Measurements from ENCODE around the gene MEAK7.

MEAK7 gene

GRCh38 chr16:84511831-84512230 lies 7.4 kb upstream of the MEAK7 start:
- H2BK120ac ChIP-seq (ENCODE audit: low read depth, low read length), result no peak overlapping the region
- no peak overlapping the region for H4K8ac ChIP-seq (ENCODE audit: low read depth, low read length)
- no peak overlapping the region for H2BK5ac ChIP-seq (ENCODE audit: low read length)
- H3K4me2 ChIP-seq (ENCODE audit: insufficient read depth, low read length, poor library complexity, severe bottlenecking), result no peak overlapping the region
- H3K27ac ChIP-seq (replicated peaks; ENCODE audit: low read length), result no peak overlapping the region
- H3K9me3 ChIP-seq (replicated peaks in 1 of 2; ENCODE audit: control insufficient read depth in 2 of 2, insufficient read depth in 1 of 2, low read depth in 1 of 2, low read length in 2 of 2), result no peaks in the 10 kb centered on the region
- no peak overlapping the region for H3K4ac ChIP-seq (ENCODE audit: low read length)
- no peak overlapping the region for H3K14ac ChIP-seq (ENCODE audit: low read length)
- no peak overlapping the region for H3K23ac ChIP-seq (ENCODE audit: low read depth, low read length, poor library complexity)
- H3K4me3 ChIP-seq (ENCODE audit: low read length in 2 of 2), result no peak overlapping the region
- no peak overlapping the region for H2AK5ac ChIP-seq (ENCODE audit: low read depth, low read length)
- H2AFZ ChIP-seq (ENCODE audit: low read length), result no peak overlapping the region
- WGBS, 2 donors (ENCODE audit: extremely low coverage in 2 of 2, insufficient read length in 2 of 2, insufficient replicate concordance in 1 of 2), result no CpG with 5 or more reads among the region's 13 CpGs
- peaks cover 16 to 42% of the 10 kb centered on the region in 2 donors for H3K4me1 ChIP-seq (ENCODE audit: control insufficient read depth in 2 of 2, insufficient read depth in 1 of 2, low read depth in 1 of 2, low read length in 2 of 2)
- H3K79me1 ChIP-seq (ENCODE audit: low read depth, low read length), result no peaks in the 10 kb centered on the region
- H2BK15ac ChIP-seq (ENCODE audit: low read length), result no peak overlapping the region
- no peaks in the 10 kb centered on the region for H3K27me3 ChIP-seq (ENCODE audit: control insufficient read depth in 3 of 3, insufficient read depth in 3 of 3, low read depth in 1 of 3, low read length in 3 of 3)
- no peak for DNase-seq (ENCODE audit: low spot score)
- H2BK12ac ChIP-seq (ENCODE audit: low read length), result peak overlapping the region; percentile 52
- H3K36me3 ChIP-seq (replicated peaks in 1 of 2; ENCODE audit: control insufficient read depth in 2 of 2, insufficient read depth in 2 of 2, low read length in 2 of 2), result no peaks in the 10 kb centered on the region
- H4K91ac ChIP-seq (ENCODE audit: low read depth, low read length, poor library complexity), result no peak overlapping the region
- H3K18ac ChIP-seq (ENCODE audit: low read length), result peak overlapping the region; percentile 61
- no peak overlapping the region for H3K9ac ChIP-seq (ENCODE audit: low read depth, low read length, poor library complexity)

DNA sequence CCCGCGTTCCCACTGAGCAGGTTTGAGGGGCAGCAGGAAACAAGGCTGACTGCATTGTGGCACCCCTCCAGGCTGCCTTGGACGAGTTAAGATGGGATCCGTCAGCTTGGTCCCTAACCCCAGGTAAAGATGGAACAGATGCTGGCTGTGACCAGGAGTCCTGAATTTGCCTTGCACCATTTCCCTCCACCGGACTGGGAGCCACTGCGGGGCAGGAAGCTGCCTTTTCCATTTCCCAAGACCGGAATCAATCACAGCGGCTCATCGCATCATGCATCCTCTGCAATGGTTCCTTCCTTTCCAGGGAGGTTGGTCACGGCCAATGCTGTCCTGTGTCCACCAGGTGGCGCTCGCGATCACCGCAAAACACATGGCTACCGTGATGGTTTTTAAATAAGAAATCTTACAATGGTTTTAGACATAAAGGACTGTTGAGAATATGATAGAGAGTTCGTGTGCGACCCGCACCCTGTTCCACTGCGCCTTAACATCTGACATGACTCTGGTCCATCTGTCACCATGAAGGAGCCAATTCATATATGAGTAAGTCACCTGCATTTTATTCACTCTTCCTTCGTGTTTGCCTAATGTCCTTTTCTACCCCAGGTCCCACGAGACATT lies 6.8 kb upstream of the MEAK7 start:
- no CpG with 5 or more reads among the region's 21 CpGs for WGBS, 2 donors (ENCODE audit: extremely low coverage in 2 of 2, insufficient read length in 2 of 2, insufficient replicate concordance in 1 of 2)

GRCh38 chr16:84509032-84509950 lies 4.8 kb upstream of the MEAK7 start:
- no peak overlapping the region for H2BK12ac ChIP-seq (ENCODE audit: low read length)
- H4K8ac ChIP-seq (ENCODE audit: low read depth, low read length), result no peak overlapping the region
- H2BK5ac ChIP-seq (ENCODE audit: low read length), result no peak overlapping the region
- no peak overlapping the region for H3K4ac ChIP-seq (ENCODE audit: low read length)
- no peak overlapping the region for H3K14ac ChIP-seq (ENCODE audit: low read length)
- DNase-seq (ENCODE audit: low spot score), result no peak
- H2AK5ac ChIP-seq (ENCODE audit: low read depth, low read length), result peak overlapping the region; percentile 95
- whole genome bisulfite sequencing, 2 donors (ENCODE audit: extremely low coverage in 2 of 2, insufficient read length in 2 of 2, insufficient replicate concordance in 1 of 2), result no CpG with 5 or more reads among the region's 20 CpGs
- no peak overlapping the region for H3K4me2 ChIP-seq (ENCODE audit: insufficient read depth, low read length, poor library complexity, severe bottlenecking)
- H3K4me1 ChIP-seq (ENCODE audit: control insufficient read depth in 2 of 2, insufficient read depth in 1 of 2, low read depth in 1 of 2, low read length in 2 of 2), result peaks cover 12 to 38% of the 10 kb centered on the region in 2 donors
- H3K18ac ChIP-seq (ENCODE audit: low read length), result peak overlapping the region; percentile 61
- H3K36me3 ChIP-seq (replicated peaks in 1 of 2; ENCODE audit: control insufficient read depth in 2 of 2, insufficient read depth in 2 of 2, low read length in 2 of 2), result no peaks in the 10 kb centered on the region
- H2BK15ac ChIP-seq (ENCODE audit: low read length), result peak overlapping the region; percentile 43
- H3K9me3 ChIP-seq (replicated peaks in 1 of 2; ENCODE audit: control insufficient read depth in 2 of 2, insufficient read depth in 1 of 2, low read depth in 1 of 2, low read length in 2 of 2), result no peaks in the 10 kb centered on the region
- no peaks in the 10 kb centered on the region for H3K27me3 ChIP-seq (ENCODE audit: control insufficient read depth in 3 of 3, insufficient read depth in 3 of 3, low read depth in 1 of 3, low read length in 3 of 3)
- H2AFZ ChIP-seq (ENCODE audit: low read length), result peak overlapping the region; percentile 57
- H3K9ac ChIP-seq (ENCODE audit: low read depth, low read length, poor library complexity), result peak overlapping the region; percentile 10
- H2BK120ac ChIP-seq (ENCODE audit: low read depth, low read length), result no peak overlapping the region
- H4K91ac ChIP-seq (ENCODE audit: low read depth, low read length, poor library complexity), result no peak overlapping the region
- H3K4me3 ChIP-seq (ENCODE audit: low read length in 2 of 2), result no peak overlapping the region
- no peak overlapping the region for H3K27ac ChIP-seq (replicated peaks; ENCODE audit: low read length)
- H3K23ac ChIP-seq (ENCODE audit: low read depth, low read length, poor library complexity), result peak overlapping the region; percentile 76
- peaks cover 5% of the 10 kb centered on the region for H3K79me1 ChIP-seq (ENCODE audit: low read depth, low read length)

More for the DNA sequence above, 6.8 kb upstream of the MEAK7 start:
- Histone ChIP-seq H2BK12ac (ENCODE audit: low read length) (no peak overlapping the region), H2BK120ac (ENCODE audit: low read depth, low read length) (no peak overlapping the region), H3K27me3 (ENCODE audit: control insufficient read depth in 3 of 3, insufficient read depth in 3 of 3, low read depth in 1 of 3, low read length in 3 of 3) (no peaks in the 10 kb centered on the region), H4K91ac (ENCODE audit: low read depth, low read length, poor library complexity) (no peak overlapping the region), H3K4me2 (ENCODE audit: insufficient read depth, low read length, poor library complexity, severe bottlenecking) (no peak overlapping the region), H3K4me1 (ENCODE audit: control insufficient read depth in 2 of 2, insufficient read depth in 1 of 2, low read depth in 1 of 2, low read length in 2 of 2) (peaks cover 16 to 42% of the 10 kb centered on the region in 2 donors), H3K9ac (ENCODE audit: low read depth, low read length, poor library complexity) (no peak overlapping the region), H2BK5ac (ENCODE audit: low read length) (no peak overlapping the region), H3K23ac (ENCODE audit: low read depth, low read length, poor library complexity) (no peak overlapping the region), H2AFZ (ENCODE audit: low read length) (peak overlapping the region; percentile 87), H3K79me1 (ENCODE audit: low read depth, low read length) (no peaks in the 10 kb centered on the region), H3K18ac (ENCODE audit: low read length) (peak overlapping the region; percentile 20), H3K36me3 (replicated peaks in 1 of 2; ENCODE audit: control insufficient read depth in 2 of 2, insufficient read depth in 2 of 2, low read length in 2 of 2) (no peaks in the 10 kb centered on the region), H3K14ac (ENCODE audit: low read length) (no peak overlapping the region), H3K4ac (ENCODE audit: low read length) (no peak overlapping the region), H3K27ac (replicated peaks; ENCODE audit: low read length) (no peak overlapping the region), H3K4me3 (ENCODE audit: low read length in 2 of 2) (no peak overlapping the region), H2BK15ac (ENCODE audit: low read length) (no peak overlapping the region), H3K9me3 (replicated peaks in 1 of 2; ENCODE audit: control insufficient read depth in 2 of 2, insufficient read depth in 1 of 2, low read depth in 1 of 2, low read length in 2 of 2) (no peaks in the 10 kb centered on the region), H2AK5ac (ENCODE audit: low read depth, low read length) (no peak overlapping the region), H4K8ac (ENCODE audit: low read depth, low read length) (no peak overlapping the region)
- DNase-seq (ENCODE audit: low spot score), result peak; percentile 81

- Histone ChIP-seq H3K4me1 (ENCODE audit: control insufficient read depth in 2 of 2, insufficient read depth in 1 of 2, low read depth in 1 of 2, low read length in 2 of 2) (peaks cover 17 to 41% of the 10 kb centered on the region in 2 donors), H2AFZ (ENCODE audit: low read length) (no peak overlapping the region), H4K8ac (ENCODE audit: low read depth, low read length) (no peak overlapping the region), H2BK15ac (ENCODE audit: low read length) (no peak overlapping the region), H3K36me3 (replicated peaks in 1 of 2; ENCODE audit: control insufficient read depth in 2 of 2, insufficient read depth in 2 of 2, low read length in 2 of 2) (no peaks in the 10 kb centered on the region), H3K18ac (ENCODE audit: low read length) (no peak overlapping the region), H2BK12ac (ENCODE audit: low read length) (no peak overlapping the region), H3K14ac (ENCODE audit: low read length) (no peak overlapping the region), H4K91ac (ENCODE audit: low read depth, low read length, poor library complexity) (no peak overlapping the region), H3K4me3 (ENCODE audit: low read length in 2 of 2) (no peak overlapping the region), H2BK120ac (ENCODE audit: low read depth, low read length) (no peak overlapping the region), H3K4me2 (ENCODE audit: insufficient read depth, low read length, poor library complexity, severe bottlenecking) (no peak overlapping the region), H2BK5ac (ENCODE audit: low read length) (no peak overlapping the region), H2AK5ac (ENCODE audit: low read depth, low read length) (no peak overlapping the region), H3K27ac (replicated peaks; ENCODE audit: low read length) (no peak overlapping the region), H3K23ac (ENCODE audit: low read depth, low read length, poor library complexity) (no peak overlapping the region), H3K79me1 (ENCODE audit: low read depth, low read length) (peaks cover 5% of the 10 kb centered on the region), H3K9ac (ENCODE audit: low read depth, low read length, poor library complexity) (no peak overlapping the region), H3K9me3 (replicated peaks in 1 of 2; ENCODE audit: control insufficient read depth in 2 of 2, insufficient read depth in 1 of 2, low read depth in 1 of 2, low read length in 2 of 2) (no peaks in the 10 kb centered on the region), H3K4ac (ENCODE audit: low read length) (no peak overlapping the region), H3K27me3 (ENCODE audit: control insufficient read depth in 3 of 3, insufficient read depth in 3 of 3, low read depth in 1 of 3, low read length in 3 of 3) (no peaks in the 10 kb centered on the region)
- no CpG with 5 or more reads among the region's 8 CpGs for WGBS, 2 donors (ENCODE audit: extremely low coverage in 2 of 2, insufficient read length in 2 of 2, insufficient replicate concordance in 1 of 2)
- no peak for DNase-seq (ENCODE audit: low spot score)
These were observed 4.0 kb upstream of the MEAK7 start for GRCh38 chr16:84508502-84508901.

All from neuronal stem cell (in vitro differentiated cells).